ENCODE data around the gene PDE3A.

Gene PDE3A

DNA sequence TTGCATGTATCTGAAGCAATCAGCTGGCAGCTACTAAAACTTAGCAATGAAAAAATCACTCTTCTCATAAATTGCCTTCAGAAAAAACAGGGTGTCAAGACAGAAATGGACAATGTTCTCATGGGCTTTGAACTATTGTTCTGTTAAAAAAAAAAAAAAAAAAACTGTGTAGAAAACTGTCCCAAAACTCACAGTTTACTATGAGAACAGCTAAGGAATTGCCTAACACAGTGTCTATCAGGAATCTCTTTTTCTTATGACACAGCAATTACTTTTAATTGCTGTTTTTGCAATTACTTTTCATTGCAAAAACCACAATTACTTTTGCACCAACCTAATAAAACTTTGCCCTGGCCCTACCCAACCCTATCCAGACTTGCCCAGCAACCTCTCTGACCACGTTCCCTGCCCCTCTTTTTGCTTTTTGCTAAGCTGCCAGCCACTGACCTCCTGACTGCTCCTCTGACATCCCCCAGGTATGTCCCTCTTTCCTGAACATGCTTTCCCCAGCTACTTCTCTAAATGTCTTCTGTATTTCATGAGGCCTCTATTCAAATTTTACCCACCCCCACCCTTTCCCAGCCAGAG is 258.8 kb downstream of the PDE3A start:
- Histone ChIP-seq H3F3A (ENCODE audit: control insufficient read depth, insufficient read depth) (no peaks in the 10 kb centered on the region), H3K36me3 (ENCODE audit: control insufficient read depth, low read length) (no peaks in the 10 kb centered on the region), H3K4me3 (ENCODE audit: low read length) (no peak overlapping the region), H3K9me2 (replicated peaks; ENCODE audit: control insufficient read depth, low read length) (no peaks in the 10 kb centered on the region), H3K27me3 (ENCODE audit: control insufficient read depth, low read length) (no peaks in the 10 kb centered on the region), H3K79me2 (ENCODE audit: control insufficient read depth, low read length) (no peaks in the 10 kb centered on the region), H3K4me2 (ENCODE audit: low read length) (no peak overlapping the region), H3K9me3 (ENCODE audit: control insufficient read depth, insufficient read depth, low read length) (no peaks in the 10 kb centered on the region), H3K27ac (ENCODE audit: low read depth, low read length) (no peak overlapping the region), H4K20me1 (ENCODE audit: control insufficient read depth, insufficient read depth, low read depth, low read length) (no peaks in the 10 kb centered on the region), H3K4me1 (ENCODE audit: control insufficient read depth, low read length) (no peaks in the 10 kb centered on the region)
- TF ChIP-seq, protein P1, sequence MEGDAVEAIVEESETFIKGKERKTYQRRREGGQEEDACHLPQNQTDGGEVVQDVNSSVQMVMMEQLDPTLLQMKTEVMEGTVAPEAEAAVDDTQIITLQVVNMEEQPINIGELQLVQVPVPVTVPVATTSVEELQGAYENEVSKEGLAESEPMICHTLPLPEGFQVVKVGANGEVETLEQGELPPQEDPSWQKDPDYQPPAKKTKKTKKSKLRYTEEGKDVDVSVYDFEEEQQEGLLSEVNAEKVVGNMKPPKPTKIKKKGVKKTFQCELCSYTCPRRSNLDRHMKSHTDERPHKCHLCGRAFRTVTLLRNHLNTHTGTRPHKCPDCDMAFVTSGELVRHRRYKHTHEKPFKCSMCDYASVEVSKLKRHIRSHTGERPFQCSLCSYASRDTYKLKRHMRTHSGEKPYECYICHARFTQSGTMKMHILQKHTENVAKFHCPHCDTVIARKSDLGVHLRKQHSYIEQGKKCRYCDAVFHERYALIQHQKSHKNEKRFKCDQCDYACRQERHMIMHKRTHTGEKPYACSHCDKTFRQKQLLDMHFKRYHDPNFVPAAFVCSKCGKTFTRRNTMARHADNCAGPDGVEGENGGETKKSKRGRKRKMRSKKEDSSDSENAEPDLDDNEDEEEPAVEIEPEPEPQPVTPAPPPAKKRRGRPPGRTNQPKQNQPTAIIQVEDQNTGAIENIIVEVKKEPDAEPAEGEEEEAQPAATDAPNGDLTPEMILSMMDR (IDR thresholded peaks at IDR 0.05; ENCODE audit: low read depth, low read length, poor library complexity, severe bottlenecking) = no peak
- TF ChIP-seq EZH2phosphoT487 (IDR thresholded peaks at IDR 0.05; ENCODE audit: borderline replicate concordance, low read length) = no peak

DNA sequence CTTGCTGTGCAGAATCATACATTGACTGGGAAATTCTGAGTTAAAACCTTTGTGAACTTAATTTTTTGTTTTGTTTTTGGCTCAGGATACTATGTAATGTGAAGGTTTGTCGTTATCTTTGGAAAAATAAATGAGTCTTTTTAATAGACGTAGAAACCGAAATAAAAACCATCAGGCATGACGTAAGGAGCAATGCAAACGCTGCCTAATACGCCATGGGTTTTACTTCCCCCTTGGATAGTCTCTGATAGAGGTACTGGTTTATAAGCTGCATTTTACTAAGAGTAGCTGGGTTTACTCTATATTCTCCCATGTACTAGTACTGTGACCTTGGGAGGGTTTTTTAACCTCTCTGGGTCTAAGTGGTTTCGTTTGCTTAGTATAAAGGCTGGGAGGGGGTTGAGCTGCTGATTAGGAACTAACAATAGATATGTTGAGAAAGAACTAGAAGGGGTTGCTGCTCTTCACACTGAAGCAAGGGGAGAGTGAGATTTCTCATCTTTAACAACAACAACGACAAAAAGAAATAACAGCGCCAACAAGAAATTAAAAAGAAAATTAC is 260.0 kb downstream of the PDE3A start:
- Histone ChIP-seq H3K36me3 (ENCODE audit: control insufficient read depth, low read length) (no peaks in the 10 kb centered on the region), H3K27me3 (ENCODE audit: control insufficient read depth, low read length) (no peaks in the 10 kb centered on the region), H3K9me3 (ENCODE audit: control insufficient read depth, insufficient read depth, low read length) (no peaks in the 10 kb centered on the region), H3K4me1 (ENCODE audit: control insufficient read depth, low read length) (no peaks in the 10 kb centered on the region), H3K79me2 (ENCODE audit: control insufficient read depth, low read length) (no peaks in the 10 kb centered on the region), H4K20me1 (ENCODE audit: control insufficient read depth, insufficient read depth, low read depth, low read length) (no peaks in the 10 kb centered on the region), H3F3A (ENCODE audit: control insufficient read depth, insufficient read depth) (no peaks in the 10 kb centered on the region), H3K4me2 (ENCODE audit: low read length) (no peak overlapping the region), H3K27ac (ENCODE audit: low read depth, low read length) (no peak overlapping the region), H3K4me3 (ENCODE audit: low read length) (no peak overlapping the region), H3K9me2 (replicated peaks; ENCODE audit: control insufficient read depth, low read length) (no peaks in the 10 kb centered on the region)
- no peak for TF ChIP-seq EZH2phosphoT487 (IDR thresholded peaks at IDR 0.05; ENCODE audit: borderline replicate concordance, low read length)
- TF ChIP-seq, protein P1 (IDR thresholded peaks at IDR 0.05; ENCODE audit: low read depth, low read length, poor library complexity, severe bottlenecking) = no peak

DNA sequence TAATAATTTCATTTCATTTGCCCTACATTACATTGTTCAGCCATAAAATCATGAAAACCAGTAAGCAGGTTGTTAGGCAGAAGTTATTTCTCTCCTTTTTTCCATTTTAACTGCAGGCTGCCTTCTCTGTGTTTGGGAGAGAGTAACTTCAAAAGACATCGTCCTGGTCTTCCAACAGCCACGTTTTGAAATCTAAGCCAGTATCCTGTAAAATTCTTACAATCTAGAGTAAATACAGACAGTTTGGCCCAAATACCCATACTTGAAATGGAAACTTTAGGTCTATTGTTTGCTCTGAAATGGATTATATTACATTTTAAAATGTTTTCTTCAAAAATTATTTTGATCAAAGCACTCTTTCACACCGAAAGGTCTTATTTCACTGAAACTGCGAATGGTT is 260.7 kb downstream of the PDE3A start:
- Histone ChIP-seq H3K4me3 (ENCODE audit: low read length) (no peak overlapping the region), H3K4me2 (ENCODE audit: low read length) (no peak overlapping the region), H3F3A (ENCODE audit: control insufficient read depth, insufficient read depth) (no peaks in the 10 kb centered on the region), H3K9me2 (replicated peaks; ENCODE audit: control insufficient read depth, low read length) (no peaks in the 10 kb centered on the region), H3K9me3 (ENCODE audit: control insufficient read depth, insufficient read depth, low read length) (no peaks in the 10 kb centered on the region), H3K79me2 (ENCODE audit: control insufficient read depth, low read length) (no peaks in the 10 kb centered on the region), H3K36me3 (ENCODE audit: control insufficient read depth, low read length) (no peaks in the 10 kb centered on the region), H4K20me1 (ENCODE audit: control insufficient read depth, insufficient read depth, low read depth, low read length) (no peaks in the 10 kb centered on the region), H3K27me3 (ENCODE audit: control insufficient read depth, low read length) (no peaks in the 10 kb centered on the region), H3K4me1 (ENCODE audit: control insufficient read depth, low read length) (no peaks in the 10 kb centered on the region), H3K27ac (ENCODE audit: low read depth, low read length) (no peak overlapping the region)
- TF ChIP-seq EZH2phosphoT487 (IDR thresholded peaks at IDR 0.05; ENCODE audit: borderline replicate concordance, low read length) = no peak
- TF ChIP-seq, protein P1 (IDR thresholded peaks at IDR 0.05; ENCODE audit: low read depth, low read length, poor library complexity, severe bottlenecking) = no peak

Measured in DOHH2 (cell line).